Fibroblast of the aortic adventitia (primary cell): ENCODE measurements around the gene MUC21. TPM values are rescaled to one million over a fixed set of nuclear protein-coding genes. Genes with fewer than 3 reads are reported as not detected.

ENCODE experiments used
- DNase-seq: peaks from one replicate; pipeline ENCODE4 v3.0.0-alpha.2; 2010; ENCODE audit warnings: low read depth
- H3K4me3 ChIP-seq: 2 replicates; pipeline ENCODE4 v1.5.1; 2011; ENCODE audit warnings: low read depth, mild to moderate bottlenecking, control low read depth, low read length, moderate library complexity
- total RNA-seq: library from RNA; depleted of rRNA; stranded (reverse); fragments of >200 nt; gene quantifications from 2 replicates; pipeline ENCODE4 v1.2.3, GENCODE V29; 2012; ENCODE audit warnings: low replicate concordance
- TF ChIP-seq, protein P1 (sequence below): IDR thresholded peaks from 2 replicates; pipeline ENCODE4 v1.5.1; 2011; ENCODE audit warnings: mild to moderate bottlenecking, low read length, control low read depth, inconsistent platforms; ENCODE audit not compliant: insufficient read depth

The MUC21 gene
- total RNA-seq, 1 donor = not detected

DNA sequence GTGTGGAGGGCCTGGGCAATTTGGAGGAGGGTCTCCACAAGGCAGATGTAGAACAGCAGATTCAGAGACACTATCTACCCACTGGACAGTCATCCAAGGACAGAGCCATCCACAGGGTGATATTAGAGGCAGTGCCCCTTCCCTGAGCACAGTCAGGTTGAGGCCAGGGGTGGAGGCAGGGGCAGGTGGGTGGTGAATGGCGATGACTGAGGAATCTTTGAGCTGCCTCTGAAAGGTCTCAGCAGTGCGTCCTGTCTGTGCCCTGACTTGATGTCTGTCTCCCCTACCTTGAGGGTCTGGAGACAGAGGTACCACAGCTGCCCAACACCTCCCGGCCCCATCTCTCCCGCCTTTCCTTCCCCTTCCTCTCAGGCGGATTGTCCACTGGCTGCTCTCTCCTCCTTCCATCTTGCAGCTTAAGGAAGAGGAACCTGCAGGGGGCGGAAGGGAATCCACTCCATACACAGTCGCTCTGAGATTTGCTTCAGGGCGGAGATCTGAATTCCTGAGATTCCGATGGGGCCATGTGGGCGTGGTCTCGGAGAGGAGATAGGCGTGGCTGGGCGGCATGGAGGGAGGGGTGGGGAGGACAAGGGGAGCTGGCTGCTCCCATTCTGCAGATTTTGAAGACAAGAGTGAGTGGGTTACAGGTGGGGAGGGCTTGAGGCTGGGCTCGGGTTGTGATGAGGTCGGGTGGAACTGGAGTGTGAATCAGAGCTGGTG lies 41.0 kb upstream of the MUC21 start:
- peak; percentile 81 for DNase-seq
- no peak overlapping the region for H3K4me3 ChIP-seq
- TF ChIP-seq, protein P1, sequence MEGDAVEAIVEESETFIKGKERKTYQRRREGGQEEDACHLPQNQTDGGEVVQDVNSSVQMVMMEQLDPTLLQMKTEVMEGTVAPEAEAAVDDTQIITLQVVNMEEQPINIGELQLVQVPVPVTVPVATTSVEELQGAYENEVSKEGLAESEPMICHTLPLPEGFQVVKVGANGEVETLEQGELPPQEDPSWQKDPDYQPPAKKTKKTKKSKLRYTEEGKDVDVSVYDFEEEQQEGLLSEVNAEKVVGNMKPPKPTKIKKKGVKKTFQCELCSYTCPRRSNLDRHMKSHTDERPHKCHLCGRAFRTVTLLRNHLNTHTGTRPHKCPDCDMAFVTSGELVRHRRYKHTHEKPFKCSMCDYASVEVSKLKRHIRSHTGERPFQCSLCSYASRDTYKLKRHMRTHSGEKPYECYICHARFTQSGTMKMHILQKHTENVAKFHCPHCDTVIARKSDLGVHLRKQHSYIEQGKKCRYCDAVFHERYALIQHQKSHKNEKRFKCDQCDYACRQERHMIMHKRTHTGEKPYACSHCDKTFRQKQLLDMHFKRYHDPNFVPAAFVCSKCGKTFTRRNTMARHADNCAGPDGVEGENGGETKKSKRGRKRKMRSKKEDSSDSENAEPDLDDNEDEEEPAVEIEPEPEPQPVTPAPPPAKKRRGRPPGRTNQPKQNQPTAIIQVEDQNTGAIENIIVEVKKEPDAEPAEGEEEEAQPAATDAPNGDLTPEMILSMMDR = peak; percentile 72

- no peak for DNase-seq
- TF ChIP-seq, protein P1 = no peak
- no peak overlapping the region for H3K4me3 ChIP-seq
These were observed 39.5 kb upstream of the MUC21 start for GRCh38 chr6:30944051-30944450.

- TF ChIP-seq, protein P1 = no peak
- no peak for DNase-seq
These were observed 38.2 kb upstream of the MUC21 start for GRCh38 chr6:30945281-30945680.

GRCh38 chr6:30947231-30947630 lies 36.3 kb upstream of the MUC21 start:
- DNase-seq = no peak
- no peak overlapping the region for H3K4me3 ChIP-seq
- TF ChIP-seq, protein P1 = no peak

More at GRCh38 chr6:30945281-30945680, 38.2 kb upstream of the MUC21 start:
- no peak overlapping the region for H3K4me3 ChIP-seq

- TF ChIP-seq, protein P1 = no peak
These were observed 34.7 kb upstream of the MUC21 start for GRCh38 chr6:30948811-30949210.

DNA sequence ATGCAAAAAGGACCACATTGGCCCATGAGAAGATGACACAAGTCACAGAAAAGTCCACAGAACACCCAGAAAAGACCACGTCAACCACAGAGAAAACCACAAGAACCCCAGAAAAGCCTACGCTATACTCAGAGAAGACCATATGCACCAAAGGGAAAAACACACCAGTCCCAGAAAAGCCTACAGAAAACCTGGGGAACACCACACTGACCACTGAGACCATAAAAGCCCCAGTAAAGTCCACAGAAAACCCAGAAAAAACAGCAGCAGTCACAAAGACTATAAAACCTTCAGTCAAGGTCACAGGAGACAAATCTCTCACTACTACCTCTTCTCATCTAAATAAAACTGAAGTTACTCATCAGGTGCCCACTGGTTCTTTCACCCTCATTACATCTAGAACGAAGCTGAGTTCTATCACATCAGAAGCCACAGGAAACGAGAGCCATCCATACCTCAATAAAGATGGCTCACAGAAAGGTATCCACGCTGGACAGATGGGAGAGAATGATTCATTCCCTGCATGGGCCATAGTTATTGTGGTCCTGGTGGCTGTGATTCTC lies 31.5 kb upstream of the MUC21 start:
- no peak for DNase-seq
- no peak overlapping the region for H3K4me3 ChIP-seq
- TF ChIP-seq, protein P1 = no peak

More at GRCh38 chr6:30948811-30949210, 34.7 kb upstream of the MUC21 start:
- H3K4me3 ChIP-seq = no peak overlapping the region
- no peak for DNase-seq
